Astrocyte (in vitro differentiated cells and primary cell): Measurements from ENCODE around the gene SLC26A1. TPM values are rescaled to one million over a fixed set of nuclear protein-coding genes. Genes with fewer than 3 reads are reported as not detected.

Source experiments
- DNase-seq: peaks from one replicate; pipeline ENCODE4 v3.0.0-alpha.2; 2010; ENCODE audit warnings: low read depth
- FAIRE-seq: peaks from 2 replicates; lab custom pipeline; 2011; peaks lifted over from hg19 to GRCh38; lab: Jason Lieb, UNC
- H2AFZ ChIP-seq: 2 replicates; pipeline ENCODE4 v1.6.0; 2012; ENCODE audit warnings: low read depth, low read length, inconsistent platforms
- H3K27ac ChIP-seq: 2 replicates; pipeline ENCODE4 v1.5.1; 2011; ENCODE audit warnings: low read depth, low read length, inconsistent platforms
- H3K27me3 ChIP-seq: 2 replicates; pipeline ENCODE4 v1.6.0; 2011; ENCODE audit warnings: low read length, inconsistent platforms; ENCODE audit not compliant: insufficient read depth
- H3K36me3 ChIP-seq: 2 replicates; pipeline ENCODE4 v1.5.1; 2011; ENCODE audit warnings: low read length, inconsistent platforms; ENCODE audit not compliant: insufficient read depth
- H3K4me1 ChIP-seq: 2 replicates; pipeline ENCODE4 v1.5.1; 2011; ENCODE audit warnings: low read length, inconsistent platforms; ENCODE audit not compliant: insufficient read depth
- H3K4me2 ChIP-seq: 2 replicates; pipeline ENCODE4 v1.6.0; 2012; ENCODE audit warnings: low read length, inconsistent platforms
- H3K4me3 ChIP-seq: 2 replicates; pipeline ENCODE4 v1.5.1; 2011; ENCODE audit warnings: low read depth, mild to moderate bottlenecking, low read length, inconsistent platforms; ENCODE audit not compliant: insufficient read depth
- H3K79me2 ChIP-seq: 2 replicates; pipeline ENCODE4 v1.6.0; 2012; ENCODE audit warnings: mild to moderate bottlenecking, low read length, inconsistent platforms; ENCODE audit not compliant: insufficient read depth
- H3K9ac ChIP-seq: 2 replicates; pipeline ENCODE4 v1.6.0; 2012; ENCODE audit warnings: mild to moderate bottlenecking, low read length, inconsistent platforms
- H3K9me3 ChIP-seq: 2 replicates; pipeline ENCODE4 v1.5.1; 2012; ENCODE audit warnings: low read depth, mild to moderate bottlenecking, low read length, inconsistent platforms; ENCODE audit not compliant: insufficient read depth
- H4K20me1 ChIP-seq: 2 replicates; pipeline ENCODE4 v1.6.0; 2012; ENCODE audit warnings: low read length, inconsistent platforms; ENCODE audit not compliant: insufficient read depth
- H3K27ac Mint-ChIP-seq: one replicate; pipeline ENCODE4 v1.8.0; 2021; ENCODE audit warnings: mild to moderate bottlenecking, mixed read lengths; ENCODE audit not compliant: unreplicated experiment
- H3K27me3 Mint-ChIP-seq: one replicate; pipeline ENCODE4 v1.8.0; 2021; ENCODE audit warnings: low read depth, mixed read lengths; ENCODE audit not compliant: unreplicated experiment
- H3K36me3 Mint-ChIP-seq: one replicate; pipeline ENCODE4 v1.8.0; 2021; ENCODE audit warnings: low read depth, mixed read lengths; ENCODE audit not compliant: unreplicated experiment
- H3K4me1 Mint-ChIP-seq: one replicate; pipeline ENCODE4 v1.8.0; 2021; ENCODE audit warnings: low read depth, mixed read lengths; ENCODE audit not compliant: unreplicated experiment
- H3K4me3 Mint-ChIP-seq: one replicate; pipeline ENCODE4 v1.8.0; 2021; ENCODE audit warnings: mild to moderate bottlenecking, moderate library complexity, mixed read lengths; ENCODE audit not compliant: unreplicated experiment
- H3K9me3 Mint-ChIP-seq: one replicate; pipeline ENCODE4 v1.8.0; 2021; ENCODE audit warnings: mild to moderate bottlenecking, mixed read lengths; ENCODE audit not compliant: unreplicated experiment
- CTCF ChIP-seq: IDR thresholded peaks from 2 replicates; pipeline ENCODE4 v1.5.1; 2011; ENCODE audit warnings: low read depth, mild to moderate bottlenecking, inconsistent platforms, low read length, moderate library complexity; ENCODE audit not compliant: insufficient read depth
- EZH2 ChIP-seq: IDR thresholded peaks from 2 replicates; pipeline ENCODE4 v1.6.1; 2012; ENCODE audit warnings: mild to moderate bottlenecking, low read length, inconsistent platforms; ENCODE audit not compliant: insufficient read depth
- total RNA-seq: library from RNA; stranded (reverse); gene quantifications from 2 replicates; pipeline ENCODE4 v1.2.1, GENCODE V29; 2021

Gene SLC26A1
- total RNA-seq, 1 donor from 2014 or later, result 0.34 TPM

GRCh38 chr4:974668-975067 lies 18.5 kb downstream of the SLC26A1 start:
- H3K4me3 ChIP-seq, result no peak overlapping the region
- peaks cover 25% of the 10 kb centered on the region for H4K20me1 ChIP-seq
- peaks cover 7% of the 10 kb centered on the region for H3K79me2 ChIP-seq
- H3K27ac ChIP-seq, result no peak overlapping the region
- no peak overlapping the region for H3K27ac Mint-ChIP-seq
- no peak for FAIRE-seq
- no peak overlapping the region for H3K9ac ChIP-seq
- no peak for DNase-seq
- H3K4me2 ChIP-seq, result no peak overlapping the region
- H3K27me3 Mint-ChIP-seq, result no peaks in the 10 kb centered on the region
- peaks cover 10% of the 10 kb centered on the region for H3K4me1 ChIP-seq
- peaks cover 5% of the 10 kb centered on the region for H3K4me1 Mint-ChIP-seq
- H3K9me3 Mint-ChIP-seq, result no peaks in the 10 kb centered on the region
- peaks cover 3% of the 10 kb centered on the region for H3K36me3 Mint-ChIP-seq
- no peaks in the 10 kb centered on the region for H3K36me3 ChIP-seq
- no peak overlapping the region for H2AFZ ChIP-seq
- TF ChIP-seq EZH2 (no peak), CTCF (no peak)
- no peaks in the 10 kb centered on the region for H3K27me3 ChIP-seq
- no peaks in the 10 kb centered on the region for H3K9me3 ChIP-seq
- no peak overlapping the region for H3K4me3 Mint-ChIP-seq

- DNase-seq (peak; percentile 39), FAIRE-seq (no peak)
- Histone ChIP-seq H3K4me2 (peak within 1 kb of the TSS; percentile 94), H3K36me3 (no peaks in the 10 kb centered on the region), H3K9ac (peak within 1 kb of the TSS; percentile 76), H3K27me3 (no peaks in the 10 kb centered on the region), H2AFZ (peak within 1 kb of the TSS; percentile 78), H4K20me1 (peaks cover 31% of the 10 kb centered on the region), H3K79me2 (peaks cover 7% of the 10 kb centered on the region), H3K4me3 (peak within 1 kb of the TSS; percentile 68), H3K27ac (no peak within 1 kb of the TSS), H3K4me1 (peaks cover 10% of the 10 kb centered on the region), H3K9me3 (no peaks in the 10 kb centered on the region)
- H3K4me1 Mint-ChIP-seq, result no peaks in the 10 kb centered on the region
- no peaks in the 10 kb centered on the region for H3K9me3 Mint-ChIP-seq
- peaks cover 5% of the 10 kb centered on the region for H3K36me3 Mint-ChIP-seq
- no peak within 1 kb of the TSS for H3K27ac Mint-ChIP-seq
- TF ChIP-seq CTCF (no peak), EZH2 (no peak)
- no peaks in the 10 kb centered on the region for H3K27me3 Mint-ChIP-seq
- peak within 1 kb of the TSS; percentile 69 for H3K4me3 Mint-ChIP-seq
Observed at GRCh38 chr4:973431-974397, 19.5 kb downstream of the SLC26A1 start, which contains the start of gene DGKQ. TSS of gene DGKQ (minus strand) at chr4:973569. CDS start at chr4:973482, 87 bp downstream.
